HS-5 (cell line): ENCODE measurements around the gene SORBS1.

Experiments
- DNase-seq: peaks from one replicate; pipeline ENCODE4 v3.0.0-alpha.2; 2012; ENCODE audit warnings: low read depth

Gene SORBS1

DNA sequence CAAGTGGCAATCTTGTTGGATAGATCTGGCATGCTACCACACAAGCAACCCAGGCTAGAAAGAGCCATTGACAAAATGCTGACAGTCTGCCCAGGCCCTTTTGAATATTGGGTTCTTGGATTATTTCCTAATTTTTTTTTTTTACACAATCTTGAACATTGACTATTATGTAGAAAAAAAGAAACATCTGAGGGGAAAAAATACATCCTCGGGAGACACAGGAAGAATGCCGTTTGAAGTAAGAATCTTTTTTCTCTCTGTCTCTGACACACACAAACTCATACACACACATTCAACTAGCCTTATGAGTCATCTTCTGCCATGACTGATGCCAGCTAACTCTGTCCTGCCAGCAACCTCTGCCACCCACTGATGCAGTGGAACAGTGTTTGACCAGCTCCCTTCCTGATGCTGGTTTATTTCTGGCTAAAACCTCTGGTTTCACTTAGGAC, 47.2 kb downstream of the SORBS1 start:
- peak; percentile 25 for DNase-seq

DNA sequence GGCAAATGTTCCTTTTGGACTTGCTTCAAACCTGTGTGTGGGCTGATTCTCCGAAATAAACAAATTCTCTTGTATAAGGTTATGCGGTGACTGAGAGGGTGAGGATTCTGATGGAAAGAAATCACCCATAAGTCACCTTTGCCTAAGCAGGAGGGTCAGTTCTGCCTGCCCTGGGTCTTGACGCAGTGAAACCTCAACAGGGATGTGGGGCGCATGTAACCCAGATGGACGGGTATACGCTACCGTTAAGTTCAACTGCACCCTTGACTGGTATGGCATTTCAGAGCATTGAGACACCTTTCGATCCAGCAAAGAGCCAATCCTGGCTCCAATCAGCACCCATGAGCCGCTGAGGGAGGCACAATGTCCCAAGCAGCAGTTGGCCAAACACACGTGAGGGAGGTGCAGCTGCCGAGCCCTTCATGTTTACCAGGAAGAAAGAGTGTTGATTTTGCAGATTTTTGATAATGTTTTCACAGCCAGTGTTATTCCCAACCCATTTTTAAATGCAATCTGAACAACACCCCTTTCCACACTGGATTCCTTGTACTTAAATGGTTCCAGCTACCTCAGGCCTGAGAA, 48.1 kb downstream of the SORBS1 start:
- no peak for DNase-seq

DNA sequence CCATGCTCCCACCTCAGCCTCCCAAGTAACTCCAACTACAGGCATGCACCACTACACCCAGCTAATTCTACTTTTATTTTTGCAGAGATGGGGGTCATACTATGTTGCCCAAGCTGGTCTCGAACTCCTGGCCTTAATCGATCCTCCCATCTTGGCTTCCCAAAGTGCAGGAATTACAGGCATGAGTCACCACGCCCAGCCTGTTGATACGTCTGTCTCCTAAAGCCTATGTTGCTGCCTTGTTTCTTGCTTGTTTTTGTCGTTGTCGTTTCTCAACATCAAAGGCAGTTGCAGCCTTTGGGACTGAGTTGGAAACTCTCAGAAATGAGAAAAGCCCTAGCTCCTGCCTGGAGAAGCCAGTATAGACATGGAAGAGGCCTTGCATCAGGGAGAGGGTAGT, 49.9 kb downstream of the SORBS1 start:
- DNase-seq, result no peak

DNA sequence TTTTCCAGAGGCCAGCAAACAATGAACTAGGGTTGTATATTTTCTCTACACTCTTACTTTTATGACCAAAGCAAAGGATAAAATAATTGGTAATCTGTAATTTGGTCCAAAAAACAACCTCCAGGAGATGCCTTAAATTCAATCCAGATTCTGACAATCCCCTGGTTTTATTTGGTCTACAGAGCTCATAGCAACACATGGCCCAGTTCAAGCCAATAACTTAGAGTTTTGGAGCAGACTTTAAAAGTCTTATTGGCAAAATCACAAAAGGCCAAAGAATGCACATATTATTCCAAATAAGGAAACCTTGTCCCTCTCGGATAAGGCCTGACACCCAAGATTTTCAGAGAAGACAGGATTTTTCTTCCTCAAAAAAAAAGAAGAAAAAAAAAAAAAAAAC, 51.9 kb downstream of the SORBS1 start:
- no peak for DNase-seq

DNA sequence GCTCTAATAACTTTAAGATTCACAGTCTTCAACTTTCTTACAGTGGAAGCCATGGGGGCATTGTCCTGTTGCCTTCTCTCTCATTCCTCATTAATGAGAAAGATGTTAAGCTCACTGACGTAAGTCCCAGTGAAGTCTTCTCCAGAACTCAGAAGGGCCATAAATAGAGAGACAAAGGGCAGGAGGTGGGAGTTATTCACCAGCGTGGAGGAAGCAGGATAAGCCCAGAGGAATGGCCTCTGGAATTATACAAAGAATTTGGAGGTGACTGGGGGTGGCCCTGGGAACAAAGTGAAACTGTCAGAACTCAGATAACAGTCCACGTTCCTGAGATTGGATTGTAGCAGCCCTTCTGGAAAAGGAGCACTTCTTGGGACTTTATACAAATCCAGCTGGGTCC, 52.4 kb downstream of the SORBS1 start:
- no peak for DNase-seq

DNA sequence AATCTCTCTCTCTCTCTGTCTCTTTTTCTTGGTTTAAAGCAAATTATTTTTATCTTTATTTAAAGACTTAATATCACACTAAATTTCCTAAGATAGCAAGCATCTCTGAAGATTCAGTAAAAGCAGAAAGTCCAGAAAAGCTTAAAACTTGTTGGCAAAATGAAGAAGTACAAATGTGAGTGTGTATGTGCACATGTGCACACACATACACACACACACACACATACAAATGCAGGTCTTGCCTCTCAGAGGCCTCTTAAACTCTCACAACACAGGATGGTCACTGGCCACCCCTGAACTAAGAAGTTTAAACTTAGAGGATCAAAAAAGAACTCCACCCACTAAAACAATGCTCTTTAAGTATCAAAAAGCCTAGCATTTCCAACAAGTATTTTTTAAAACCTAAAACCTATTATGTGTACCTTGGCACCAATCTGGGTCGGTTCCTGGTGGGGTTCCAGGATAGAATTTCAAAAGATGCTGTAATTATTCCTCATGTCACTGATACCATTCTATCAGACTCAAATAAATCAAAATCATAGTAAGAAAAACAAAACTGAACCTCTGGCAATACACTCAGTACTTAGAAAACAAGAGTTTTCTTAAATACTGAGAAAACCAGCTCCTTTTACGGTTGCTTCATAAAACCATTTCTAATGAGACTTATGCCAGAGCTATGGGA, 55.0 kb downstream of the SORBS1 start:
- no peak for DNase-seq

DNA sequence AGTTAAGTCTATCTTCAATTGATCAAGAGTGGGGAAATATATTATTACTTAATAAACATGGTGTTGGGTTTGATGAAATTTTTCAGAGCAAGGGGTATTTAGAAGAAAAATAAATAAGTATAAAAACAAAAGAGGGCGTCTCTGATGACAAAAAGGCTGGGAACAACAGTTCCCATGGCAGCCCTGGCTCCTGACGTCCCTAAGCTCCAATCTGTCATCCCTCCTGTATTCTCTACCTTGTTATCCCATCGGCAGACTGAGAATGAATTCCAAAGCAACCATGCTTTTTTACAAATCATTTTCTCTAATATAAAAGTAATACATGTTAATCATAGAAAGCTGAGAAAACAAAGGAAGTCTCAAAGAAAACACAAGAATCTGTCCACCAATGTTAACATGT, 55.5 kb downstream of the SORBS1 start:
- no peak for DNase-seq

DNA sequence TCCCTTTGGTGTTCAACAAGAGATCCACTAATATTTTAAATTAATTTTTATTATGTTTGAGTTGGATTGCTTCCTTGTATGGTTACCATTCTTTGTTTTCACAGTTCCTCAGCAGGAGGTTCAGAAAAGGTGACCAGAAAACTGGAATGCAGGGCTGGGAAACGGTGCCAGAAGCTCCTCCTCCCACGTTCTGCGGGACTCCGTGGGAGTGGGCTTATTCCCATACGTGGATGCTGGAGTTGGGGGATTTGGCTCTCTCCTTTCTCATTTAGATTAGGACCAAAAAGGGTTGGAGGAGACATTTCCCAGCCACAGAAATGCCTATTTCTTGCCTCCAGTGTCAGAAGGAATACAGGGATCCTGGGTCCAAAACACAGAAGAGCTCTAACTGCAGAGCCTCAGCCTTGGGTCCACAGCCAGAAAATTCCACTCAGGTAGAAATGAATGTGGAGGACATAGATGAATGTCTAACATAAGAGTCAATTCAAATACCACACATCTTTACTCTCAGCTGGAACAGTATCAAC, 56.0 kb downstream of the SORBS1 start:
- no peak for DNase-seq

DNA sequence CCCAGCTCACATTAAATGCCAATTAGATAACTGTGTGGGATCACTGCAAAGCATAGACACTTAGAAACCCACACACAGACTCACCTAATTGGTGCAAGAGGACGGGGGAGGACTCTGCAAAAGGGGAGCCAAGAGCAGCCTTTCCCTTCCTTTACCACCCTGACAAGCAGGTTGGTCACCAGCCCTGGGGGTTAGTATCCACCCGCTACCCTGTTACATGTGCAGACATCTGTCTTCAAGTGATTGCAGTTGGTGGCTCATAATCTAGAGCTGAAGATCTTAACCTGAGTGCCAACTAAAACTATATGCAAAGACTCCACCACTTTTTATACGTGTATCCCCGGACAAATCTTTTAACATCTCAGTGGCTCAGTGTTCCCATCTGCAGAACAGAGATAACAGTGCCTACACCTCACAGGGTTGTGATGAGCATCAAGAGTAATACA, 56.9 kb downstream of the SORBS1 start:
- DNase-seq, result no peak

DNA sequence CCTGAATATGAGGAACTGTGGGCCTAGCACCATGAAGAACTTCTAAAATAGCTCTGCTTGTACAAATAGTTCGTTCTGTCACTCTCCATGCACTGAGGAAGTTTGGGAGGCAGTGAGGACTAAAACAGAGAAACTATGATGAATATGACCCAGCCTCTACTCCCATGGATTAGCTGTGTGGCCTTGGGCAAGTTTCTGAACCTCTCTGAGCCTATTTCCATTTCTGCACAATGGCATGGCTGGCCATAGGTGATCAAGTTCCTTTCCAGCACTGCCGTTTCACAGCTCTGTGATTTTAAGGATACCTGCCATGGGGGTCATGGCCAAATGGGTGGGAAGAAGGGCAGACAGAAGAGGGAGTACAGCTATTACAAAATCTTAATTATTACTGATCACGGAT, 57.6 kb downstream of the SORBS1 start:
- DNase-seq, result no peak

DNA sequence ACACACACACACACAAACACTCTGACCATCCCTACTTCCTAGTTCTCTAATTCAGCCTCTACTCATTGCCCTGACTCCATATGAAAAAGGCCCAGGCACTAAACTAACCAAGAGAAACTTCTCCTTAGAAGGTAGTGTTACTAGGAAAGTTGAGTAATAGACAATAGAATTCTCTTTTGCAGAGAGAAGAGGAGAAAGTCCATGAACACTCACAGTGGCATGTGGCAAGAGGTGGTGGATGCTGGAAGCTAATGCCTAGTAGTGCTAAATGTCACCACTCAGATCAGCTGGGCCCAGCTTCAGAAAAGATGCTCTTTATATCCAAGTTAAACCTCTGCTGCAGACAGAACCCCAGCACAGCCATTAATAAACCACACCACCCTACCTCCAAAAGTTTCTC, 58.2 kb downstream of the SORBS1 start:
- no peak for DNase-seq

DNA sequence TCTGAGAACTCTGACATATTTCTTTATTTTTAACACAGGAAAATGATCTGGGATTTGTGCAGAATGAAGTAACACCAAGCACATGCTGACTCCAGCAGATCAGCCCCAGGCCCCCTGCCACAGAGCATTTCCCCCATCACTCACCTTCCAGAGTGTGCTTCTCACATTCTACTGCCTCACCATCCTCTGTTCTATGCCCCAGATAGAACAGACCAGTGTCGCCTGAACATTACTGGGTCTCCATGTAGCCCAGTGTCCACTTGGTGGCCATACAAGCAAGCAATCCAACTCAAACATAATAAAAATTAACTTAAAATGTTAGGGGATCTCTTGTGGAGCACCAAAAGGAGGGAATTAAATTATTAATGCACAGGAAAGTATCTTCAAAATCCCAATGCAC, 58.8 kb downstream of the SORBS1 start:
- DNase-seq, result no peak

DNA sequence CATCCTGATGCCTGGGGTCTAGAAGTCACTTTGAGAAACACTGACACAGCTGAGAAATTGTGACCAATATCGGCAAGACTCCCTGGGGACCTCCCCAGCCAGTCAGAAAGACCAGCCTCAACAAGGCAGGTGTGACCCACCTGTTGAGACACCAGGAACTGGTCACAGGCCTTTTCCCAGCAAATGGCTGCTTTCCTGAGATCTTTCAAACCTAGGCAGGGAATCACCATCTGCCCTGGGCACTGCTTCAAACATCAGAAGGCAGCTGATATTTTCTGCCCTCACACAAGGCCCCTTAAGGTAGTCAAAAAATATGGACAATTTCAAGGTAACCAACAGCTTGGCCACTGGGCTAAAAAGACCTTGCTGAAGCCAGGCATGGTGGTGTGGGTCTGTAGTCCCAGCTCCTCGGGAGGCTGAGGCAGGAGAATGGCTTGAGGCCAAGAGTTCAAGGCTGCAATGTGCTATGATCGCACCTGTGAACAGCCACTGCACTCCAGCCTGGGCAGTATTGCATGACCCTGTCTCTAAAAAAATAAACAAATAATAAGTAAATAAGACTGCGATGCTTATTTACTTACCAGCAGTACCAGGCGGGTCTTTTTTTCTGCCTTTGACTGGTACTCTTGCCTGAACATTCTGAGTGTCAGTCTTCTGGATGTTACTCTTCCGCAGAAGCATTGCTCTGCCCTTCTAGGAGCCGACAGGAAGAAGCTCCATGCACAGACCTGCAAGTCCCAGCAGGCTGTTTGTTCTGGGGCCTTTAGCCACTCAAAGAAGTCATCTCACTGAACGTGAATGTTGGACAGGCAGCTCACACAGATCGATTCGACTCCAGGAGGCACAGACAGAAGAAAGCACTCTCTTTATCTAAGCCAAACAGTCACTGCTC, 59.7 kb downstream of the SORBS1 start:
- DNase-seq, result no peak

DNA sequence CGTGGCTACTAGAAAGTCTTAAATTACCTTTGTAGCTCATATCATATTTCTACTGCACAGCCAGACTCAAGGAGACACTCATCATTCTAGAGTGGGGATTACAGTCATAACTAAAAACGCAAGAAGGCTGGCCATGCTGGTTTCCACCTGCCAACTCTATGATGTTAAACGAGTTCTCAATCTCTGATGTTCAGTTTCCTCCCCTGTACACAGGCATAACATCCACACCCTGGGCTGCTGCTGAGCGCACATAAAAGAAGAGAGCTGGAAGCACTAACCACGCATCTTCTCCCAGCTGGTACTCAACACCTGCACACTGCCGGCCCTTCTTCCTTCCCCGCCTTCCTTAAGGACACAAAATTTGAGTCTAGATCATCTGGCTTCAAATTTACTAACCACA, 60.5 kb downstream of the SORBS1 start:
- no peak for DNase-seq

DNA sequence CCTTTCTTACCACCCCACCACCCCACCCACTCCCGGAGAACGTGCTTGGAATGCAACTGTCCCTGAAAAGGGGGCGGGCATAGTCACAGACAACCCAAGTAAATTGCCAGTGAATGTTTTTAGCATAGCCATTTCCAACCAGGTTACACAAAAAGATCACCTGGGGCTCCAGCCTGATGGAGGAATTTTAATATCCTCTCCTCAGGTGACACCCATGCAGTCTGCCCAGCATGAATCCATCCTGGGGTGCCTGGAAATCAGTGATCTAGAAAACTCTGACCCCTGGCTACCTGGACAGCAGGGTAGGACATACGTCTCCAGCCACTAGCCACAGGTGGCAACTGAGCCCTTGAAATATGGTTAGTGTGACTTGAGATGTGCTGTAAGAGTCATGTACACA, 61.1 kb downstream of the SORBS1 start:
- DNase-seq, result no peak

DNA sequence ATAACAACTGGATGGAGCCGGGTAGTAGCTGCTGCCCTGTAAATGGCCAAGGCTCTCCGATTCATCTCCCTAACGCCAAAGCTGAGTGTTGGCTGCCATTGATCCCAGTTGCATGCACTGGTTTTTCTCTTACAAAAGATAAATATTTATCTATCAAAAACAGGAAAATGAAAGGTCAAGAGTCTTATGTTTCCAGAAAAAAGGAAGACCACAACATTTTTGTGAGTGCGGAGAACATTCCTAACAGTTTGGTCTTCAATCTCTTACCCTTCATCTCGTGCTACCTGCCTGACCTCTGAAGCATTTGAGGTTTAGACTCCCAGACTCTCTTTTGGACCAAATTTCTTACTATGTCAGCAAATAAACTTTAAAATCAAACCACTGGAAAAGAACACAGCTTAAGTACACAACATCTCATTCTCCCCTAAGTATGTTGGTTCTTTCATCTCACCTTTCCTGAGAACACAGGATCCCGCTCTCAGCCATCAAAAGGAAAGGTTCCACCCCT, 61.6 kb downstream of the SORBS1 start:
- no peak for DNase-seq

DNA sequence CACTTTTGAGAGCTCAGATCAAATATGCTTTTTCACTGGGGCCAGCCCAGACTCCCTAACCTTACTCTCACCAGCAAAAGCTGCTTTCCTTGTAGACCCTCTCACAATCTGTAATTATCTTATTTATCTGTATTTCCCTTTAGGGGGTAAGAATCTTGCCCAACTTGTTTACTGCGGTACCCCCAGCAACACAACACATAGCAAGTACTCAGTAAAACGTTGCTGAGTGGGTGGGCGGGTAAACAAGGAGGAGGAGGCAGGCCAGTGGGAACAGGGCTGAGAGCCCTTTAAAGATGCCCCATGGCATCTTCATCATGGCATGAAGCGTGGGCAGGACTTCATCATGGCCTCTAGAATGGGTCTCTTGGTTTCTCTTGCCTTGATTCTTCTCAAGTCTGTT, 64.2 kb downstream of the SORBS1 start:
- no peak for DNase-seq

DNA sequence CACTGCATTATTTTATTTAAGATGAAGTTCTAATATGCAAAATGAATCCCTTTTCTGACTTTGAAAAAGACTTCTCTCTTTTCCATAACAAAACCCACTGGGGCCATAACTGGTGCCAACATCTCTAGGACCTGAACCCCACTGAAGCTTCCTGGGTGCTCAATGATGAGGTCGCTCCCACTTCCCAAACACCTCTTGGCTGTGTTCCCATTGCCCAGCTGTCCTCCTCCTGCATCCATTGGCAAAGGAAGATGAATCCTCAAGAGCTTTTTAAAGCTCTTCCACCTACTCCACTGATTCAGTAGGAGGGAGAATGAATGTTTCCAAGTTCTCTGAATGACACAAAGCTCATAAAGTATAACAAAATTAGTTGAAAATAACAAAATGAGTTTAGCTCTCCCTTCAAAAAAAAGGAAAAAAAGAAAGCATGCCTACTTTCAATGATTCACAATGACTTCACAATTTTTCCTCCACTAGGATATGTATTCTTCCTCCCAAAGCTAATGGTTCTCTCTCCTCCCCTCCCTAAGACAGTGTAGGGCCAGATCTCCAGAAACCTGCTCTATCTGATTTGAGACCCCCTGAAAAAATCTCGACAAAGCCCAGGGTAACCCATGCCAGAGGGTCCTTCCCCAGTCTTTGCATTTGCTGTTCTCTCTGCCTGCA, 64.8 kb downstream of the SORBS1 start:
- no peak for DNase-seq

DNA sequence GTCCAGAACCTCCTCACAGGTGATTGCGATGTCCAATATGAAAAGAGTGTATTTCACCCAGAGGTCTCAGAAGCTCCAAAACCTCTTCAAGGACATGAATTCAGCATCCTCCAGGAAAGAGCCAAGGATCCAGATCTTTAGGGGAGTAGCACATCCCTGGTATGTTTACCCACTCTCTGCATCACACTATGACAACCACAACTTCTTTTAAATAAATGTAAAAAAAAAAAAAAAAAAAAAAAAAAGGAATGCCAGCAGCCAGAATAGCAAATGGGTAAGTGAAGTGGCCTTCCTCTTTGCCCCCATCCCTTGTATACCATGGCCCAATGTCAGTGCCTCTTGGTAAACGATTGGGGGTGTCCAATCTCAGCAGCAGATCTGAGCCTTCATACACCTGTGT, 67.3 kb downstream of the SORBS1 start:
- no peak for DNase-seq

DNA sequence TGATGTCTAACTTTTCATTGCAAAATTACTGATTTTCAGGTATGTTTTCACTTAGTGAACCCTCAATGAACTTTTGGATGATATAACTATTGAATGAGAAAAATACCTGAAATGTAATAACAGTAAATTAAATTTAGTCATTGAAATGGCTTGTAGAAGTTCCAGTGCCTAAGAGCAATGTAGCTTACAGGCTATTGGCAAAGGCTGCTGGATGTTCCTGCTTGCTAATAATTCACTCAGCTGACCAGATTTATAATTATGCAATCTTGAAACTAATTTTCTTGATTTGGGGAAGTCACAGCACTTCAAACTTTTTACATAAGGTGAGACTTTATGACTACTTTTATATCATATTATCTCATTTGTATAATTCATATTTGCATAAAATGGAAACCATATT, 73.2 kb downstream of the SORBS1 start:
- no peak for DNase-seq

DNA sequence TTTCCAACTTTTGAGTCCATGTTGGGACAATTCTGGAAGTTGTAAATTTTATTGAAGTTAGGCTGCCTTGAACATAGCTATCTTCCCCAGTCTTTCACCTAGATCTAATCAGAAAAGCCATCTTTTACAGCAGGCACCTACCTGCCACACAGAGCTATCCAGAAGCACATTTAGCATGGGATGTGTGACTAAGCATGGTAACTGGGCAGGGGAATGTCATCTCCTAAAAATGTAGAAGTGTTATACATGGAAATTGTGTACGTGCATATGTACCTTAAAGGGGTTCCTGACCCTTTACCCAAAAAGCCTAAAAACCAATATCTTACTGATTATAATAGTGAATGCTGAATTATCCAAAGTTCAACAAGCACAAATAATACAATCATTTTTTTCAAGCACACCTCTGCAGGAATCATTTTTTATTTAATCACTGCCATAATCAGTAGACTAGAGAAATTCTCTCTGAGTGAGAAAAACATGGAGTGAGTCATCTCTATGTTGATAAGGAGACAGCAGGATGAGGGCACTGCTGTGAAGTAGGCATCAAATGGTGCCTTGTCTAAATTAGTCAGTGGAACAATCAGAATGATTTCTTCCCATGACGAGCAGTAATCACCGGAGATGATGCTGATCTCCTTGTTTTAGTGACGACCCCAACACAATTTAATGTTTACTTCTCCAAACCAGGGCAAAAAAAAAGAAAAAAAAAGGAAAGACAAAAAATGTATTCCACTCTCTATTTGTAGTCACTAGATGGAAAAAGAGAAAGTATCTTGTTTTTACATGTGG, 75.9 kb downstream of the SORBS1 start:
- DNase-seq, result no peak
